Tibial nerve (tissue), 3 donors: ENCODE data around the gene SART3.

ENCODE experiments used
- CTCF ChIP-seq, 5 experiments: fragments of 200-600 bp in 3 of 5; fragments of 450-650 bp in 2 of 5; sonication (generic) in 3 of 5; IDR thresholded peaks; one replicate each; pipeline ENCODE4 v1.5.1; 2016 to 2019; ENCODE audit warnings: antibody characterized with exemption in 5 of 5, mild to moderate bottlenecking in 3 of 5, moderate library complexity in 2 of 5
- POLR2A ChIP-seq, 2 donors: fragments of 450-650 bp; IDR thresholded peaks; one replicate each; pipeline ENCODE4 v1.6.1; 2017; ENCODE audit warnings: antibody characterized with exemption in 2 of 2, mild to moderate bottlenecking in 2 of 2, moderate library complexity in 2 of 2

GRCh38 chr12:108538616-108539195, 22.3 kb downstream of the SART3 start:
- TF ChIP-seq CTCF (IDR thresholded peaks at IDR 0.05) (no peak), POLR2A (IDR thresholded peaks at IDR 0.05) (no peak)
